C4-2B (cell line): Measurements from ENCODE around the gene NFX1.
"Not testable (repeated sequence)": the region's sequence is repeated elsewhere in the genome, so short reads cannot be mapped to it uniquely, and the experiment has no call there.

Experiments
- ZFX ChIP-seq: fragments of 450-650 bp; IDR thresholded peaks from 2 replicates; pipeline ENCODE4 v1.6.1; 2017
- TF ChIP-seq, protein P1 (sequence below): fragments of 450-650 bp; conservative IDR thresholded peaks from 2 replicates; pipeline ENCODE4 v1.5.1; 2017; ENCODE audit warnings: mild to moderate bottlenecking

DNA sequence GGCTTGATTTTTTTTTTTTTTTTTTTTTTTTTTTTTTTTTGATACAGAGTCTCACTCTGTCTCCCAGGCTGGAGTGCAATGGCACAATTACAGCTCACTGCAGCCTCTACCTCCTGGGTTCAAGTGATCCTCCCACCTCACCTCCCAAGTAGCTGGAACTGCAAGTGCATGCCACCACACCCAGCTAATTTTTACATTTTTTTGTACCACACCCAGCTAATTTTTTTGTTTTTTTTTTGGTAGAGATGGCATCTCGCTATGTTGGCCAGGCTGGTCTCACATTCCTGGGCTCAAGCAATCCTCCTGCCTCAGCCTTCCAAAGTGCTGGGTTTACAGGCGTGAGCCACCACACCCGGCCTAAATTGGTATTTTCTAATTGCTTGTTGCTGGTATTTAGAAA, 68.3 kb downstream of the NFX1 start:
- TF ChIP-seq, protein P1, sequence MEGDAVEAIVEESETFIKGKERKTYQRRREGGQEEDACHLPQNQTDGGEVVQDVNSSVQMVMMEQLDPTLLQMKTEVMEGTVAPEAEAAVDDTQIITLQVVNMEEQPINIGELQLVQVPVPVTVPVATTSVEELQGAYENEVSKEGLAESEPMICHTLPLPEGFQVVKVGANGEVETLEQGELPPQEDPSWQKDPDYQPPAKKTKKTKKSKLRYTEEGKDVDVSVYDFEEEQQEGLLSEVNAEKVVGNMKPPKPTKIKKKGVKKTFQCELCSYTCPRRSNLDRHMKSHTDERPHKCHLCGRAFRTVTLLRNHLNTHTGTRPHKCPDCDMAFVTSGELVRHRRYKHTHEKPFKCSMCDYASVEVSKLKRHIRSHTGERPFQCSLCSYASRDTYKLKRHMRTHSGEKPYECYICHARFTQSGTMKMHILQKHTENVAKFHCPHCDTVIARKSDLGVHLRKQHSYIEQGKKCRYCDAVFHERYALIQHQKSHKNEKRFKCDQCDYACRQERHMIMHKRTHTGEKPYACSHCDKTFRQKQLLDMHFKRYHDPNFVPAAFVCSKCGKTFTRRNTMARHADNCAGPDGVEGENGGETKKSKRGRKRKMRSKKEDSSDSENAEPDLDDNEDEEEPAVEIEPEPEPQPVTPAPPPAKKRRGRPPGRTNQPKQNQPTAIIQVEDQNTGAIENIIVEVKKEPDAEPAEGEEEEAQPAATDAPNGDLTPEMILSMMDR: not testable (repeated sequence)
- not testable (repeated sequence) for TF ChIP-seq ZFX
